Lower leg skin (tissue), 4 donors: ENCODE measurements around the gene FNDC3A. TPM values are rescaled to one million over a fixed set of nuclear protein-coding genes. Genes with fewer than 3 reads are reported as not detected.

ENCODE experiments used
- DNase-seq, 2 donors: peaks; one replicate each; pipeline ENCODE4 v3.0.0-alpha.2; 2019; ENCODE audit warnings: low spot score in 2 of 2
- H3K4me3 ChIP-seq: fragments of 200-600 bp; sonication (generic); 2 replicates; pipeline ENCODE4 v1.5.1; 2017; ENCODE audit warnings: mild to moderate bottlenecking, low read depth; ENCODE audit not compliant: poor library complexity, severe bottlenecking
- CTCF ChIP-seq, 3 donors: fragments of 450-650 bp; IDR thresholded peaks; one replicate each; pipeline ENCODE4 v1.5.1; 2016; ENCODE audit warnings: antibody characterized with exemption in 3 of 3, mild to moderate bottlenecking in 3 of 3, moderate library complexity in 2 of 3
- POLR2A ChIP-seq, 2 donors: fragments of 450-650 bp; IDR thresholded peaks; one replicate each; pipeline ENCODE4 v1.6.1; 2016 to 2017; ENCODE audit warnings: antibody characterized with exemption in 2 of 2, mild to moderate bottlenecking in 1 of 2, moderate library complexity in 1 of 2
- WGBS, 2 donors: methylation state at CpG; one replicate each; pipeline ENCODE4 v1.1.5; 2018; 5-methylcytosine and 5-hydroxymethylcytosine counted together
- intact Hi-C: fragments of 100-400 bp; cut with DNase I; formaldehyde crosslinking; loops from one replicate; pipeline ENCODE4 v1.15.0; 2023; ENCODE audit warnings: low total_unique reads
- total RNA-seq, 4 donors: library from RNA; depleted of rRNA; stranded (reverse); fragments of >200 nt; gene quantifications; one replicate each; pipeline ENCODE4 v1.1.0, GENCODE V29; 2016

FNDC3A gene
- total RNA-seq, 4 donors from 2014 or later = 11.4 to 25.5 (median 15.5) TPM

GRCh38 chr13:49164712-49165111, 189.0 kb downstream of the FNDC3A start:
- no peak for TF ChIP-seq POLR2A (IDR thresholded peaks at IDR 0.05)
- TF ChIP-seq CTCF (IDR thresholded peaks at IDR 0.05) = no peak
- intact Hi-C loops = no loop called here
- WGBS, 2 donors = 97 to 98% methylated on average over 7 of the region's 7 CpGs
- no peak for DNase-seq
- no peak overlapping the region for H3K4me3 ChIP-seq

GRCh38 chr13:49165798-49166752, 190.4 kb downstream of the FNDC3A start:
- WGBS, 2 donors = 90 to 98% methylated on average over 5 of the region's 5 CpGs
- intact Hi-C loops = no loop called here
- no peak for TF ChIP-seq CTCF (IDR thresholded peaks at IDR 0.05)
- TF ChIP-seq POLR2A (IDR thresholded peaks at IDR 0.05) = no peak

GRCh38 chr13:49171359-49171758, 195.6 kb downstream of the FNDC3A start:
- intact Hi-C loops = no loop called here

More at GRCh38 chr13:49165798-49166752, 190.4 kb downstream of the FNDC3A start:
- no peak for DNase-seq
- H3K4me3 ChIP-seq = no peak overlapping the region

GRCh38 chr13:49183672-49184325, 208.1 kb downstream of the FNDC3A start:
- 80 to 86% methylated on average over 1 of the region's 1 CpG for WGBS, 2 donors
- intact Hi-C loops = no loop called here
- no peak for TF ChIP-seq CTCF (IDR thresholded peaks at IDR 0.05)
- TF ChIP-seq POLR2A (IDR thresholded peaks at IDR 0.05) = no peak

More at GRCh38 chr13:49171359-49171758, 195.6 kb downstream of the FNDC3A start:
- TF ChIP-seq POLR2A (IDR thresholded peaks at IDR 0.05) (no peak), CTCF (IDR thresholded peaks at IDR 0.05) (no peak)
- H3K4me3 ChIP-seq = no peak overlapping the region
- DNase-seq = no peak

GRCh38 chr13:49184621-49185020, 208.9 kb downstream of the FNDC3A start:
- intact Hi-C loops = no loop called here
- H3K4me3 ChIP-seq = no peak overlapping the region
- no peak for TF ChIP-seq POLR2A (IDR thresholded peaks at IDR 0.05)
- no peak for TF ChIP-seq CTCF (IDR thresholded peaks at IDR 0.05)
- DNase-seq = no peak
- 80% methylated on average over 4 of the region's 4 CpGs for WGBS, 2 donors

More at GRCh38 chr13:49183672-49184325, 208.1 kb downstream of the FNDC3A start:
- DNase-seq = no peak
- no peak overlapping the region for H3K4me3 ChIP-seq
